Cardiac muscle cell (in vitro differentiated cells and primary cell): ENCODE measurements around the gene WNT10A. TPM values are rescaled to one million over a fixed set of nuclear protein-coding genes. Genes with fewer than 3 reads are reported as not detected.

Source experiments
- DNase-seq, 2 donors: peaks; one replicate each; pipeline versions ENCODE4 v3.0.0 to v3.0.0-alpha.2; 2010 to 2017; ENCODE audit warnings: low read depth in 1 of 2, low spot score in 1 of 2
- H3K27ac ChIP-seq: fragments of 200-600 bp; sonication (generic); 2 replicates; pipeline ENCODE4 v1.5.1; 2016
- H3K27me3 ChIP-seq: fragments of 200-600 bp; sonication (generic); 2 replicates; pipeline ENCODE4 v1.6.0; 2016; ENCODE audit warnings: control low read depth
- H3K36me3 ChIP-seq: fragments of 200-600 bp; sonication (generic); 2 replicates; pipeline ENCODE4 v1.5.1; 2016; ENCODE audit warnings: control low read depth
- H3K4me1 ChIP-seq: fragments of 200-600 bp; sonication (generic); 2 replicates; pipeline ENCODE4 v1.8.1; 2017; ENCODE audit warnings: low read depth, mild to moderate bottlenecking, mixed run types
- H3K4me3 ChIP-seq: fragments of 200-600 bp; sonication (generic); 2 replicates; pipeline ENCODE4 v1.5.1; 2016; ENCODE audit warnings: mild to moderate bottlenecking
- H3K9me3 ChIP-seq: fragments of 200-600 bp; sonication (generic); 2 replicates; pipeline ENCODE4 v1.5.1; 2017; ENCODE audit warnings: low read depth, mild to moderate bottlenecking, control low read depth
- polyA plus RNA-seq: library from polyadenylated mRNA; unstranded; fragments of >200 nt; fragmentation: Nextera tagmentation; extraction: Ambion mirVana; gene quantifications from 2 replicates; pipeline ENCODE4 v1.2.1, GENCODE V29; 2016
- total RNA-seq: library from RNA; depleted of rRNA; stranded (reverse); fragments of >200 nt; gene quantifications from 2 replicates; pipeline ENCODE4 v1.2.3, GENCODE V29; 2016
- TF ChIP-seq, protein P1 (sequence below): IDR thresholded peaks from 2 replicates; pipeline ENCODE4 v1.5.1; 2012; ENCODE audit warnings: low read depth, mild to moderate bottlenecking, low read length

Gene WNT10A
- total and polyA plus RNA-seq, 2 experiments from 2014 or later, result not detected

DNA sequence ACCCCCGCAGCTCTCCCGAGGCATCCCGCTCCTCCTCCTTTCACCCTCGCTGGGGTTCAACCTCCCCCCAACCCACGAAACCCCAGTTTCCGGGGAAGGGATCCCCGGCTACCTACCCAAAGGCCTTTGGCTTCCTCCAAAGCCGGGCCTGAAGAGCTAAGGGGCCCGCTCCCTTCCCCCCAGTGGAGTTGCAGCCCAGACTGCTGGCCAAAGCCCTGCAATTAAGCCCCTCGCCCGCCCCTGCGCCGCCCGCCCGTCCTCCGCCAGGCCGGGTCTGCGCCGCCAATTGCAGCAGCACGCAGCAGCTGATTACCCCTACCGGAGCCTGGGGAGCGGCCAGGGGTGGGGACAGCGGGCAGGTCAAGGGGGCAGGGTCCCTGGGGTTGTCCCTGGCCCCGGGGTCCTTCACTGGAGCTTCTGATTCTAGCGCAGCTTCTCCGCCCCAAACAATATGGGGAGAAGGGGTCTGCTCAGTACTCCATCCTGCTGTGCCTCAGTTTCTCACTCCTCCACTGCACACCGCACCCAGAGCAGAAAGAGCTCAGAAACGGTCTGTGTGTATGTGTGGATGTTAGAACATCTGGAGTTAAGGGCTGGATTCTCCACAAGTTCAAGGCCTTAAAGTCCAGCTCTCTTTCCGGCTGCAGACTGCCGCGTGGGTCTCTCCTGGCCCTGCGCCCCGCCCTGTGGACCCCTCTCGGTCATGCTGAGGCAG, 16.9 kb downstream of the WNT10A start:
- H3K27ac ChIP-seq, result no peak overlapping the region
- no peak for DNase-seq
- H3K27me3 ChIP-seq, result peaks cover 100% of the 10 kb centered on the region
- H3K36me3 ChIP-seq, result no peaks in the 10 kb centered on the region
- TF ChIP-seq, protein P1, sequence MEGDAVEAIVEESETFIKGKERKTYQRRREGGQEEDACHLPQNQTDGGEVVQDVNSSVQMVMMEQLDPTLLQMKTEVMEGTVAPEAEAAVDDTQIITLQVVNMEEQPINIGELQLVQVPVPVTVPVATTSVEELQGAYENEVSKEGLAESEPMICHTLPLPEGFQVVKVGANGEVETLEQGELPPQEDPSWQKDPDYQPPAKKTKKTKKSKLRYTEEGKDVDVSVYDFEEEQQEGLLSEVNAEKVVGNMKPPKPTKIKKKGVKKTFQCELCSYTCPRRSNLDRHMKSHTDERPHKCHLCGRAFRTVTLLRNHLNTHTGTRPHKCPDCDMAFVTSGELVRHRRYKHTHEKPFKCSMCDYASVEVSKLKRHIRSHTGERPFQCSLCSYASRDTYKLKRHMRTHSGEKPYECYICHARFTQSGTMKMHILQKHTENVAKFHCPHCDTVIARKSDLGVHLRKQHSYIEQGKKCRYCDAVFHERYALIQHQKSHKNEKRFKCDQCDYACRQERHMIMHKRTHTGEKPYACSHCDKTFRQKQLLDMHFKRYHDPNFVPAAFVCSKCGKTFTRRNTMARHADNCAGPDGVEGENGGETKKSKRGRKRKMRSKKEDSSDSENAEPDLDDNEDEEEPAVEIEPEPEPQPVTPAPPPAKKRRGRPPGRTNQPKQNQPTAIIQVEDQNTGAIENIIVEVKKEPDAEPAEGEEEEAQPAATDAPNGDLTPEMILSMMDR, result no peak
- no peaks in the 10 kb centered on the region for H3K9me3 ChIP-seq
- H3K4me1 ChIP-seq, result no peaks in the 10 kb centered on the region
- no peak overlapping the region for H3K4me3 ChIP-seq

DNA sequence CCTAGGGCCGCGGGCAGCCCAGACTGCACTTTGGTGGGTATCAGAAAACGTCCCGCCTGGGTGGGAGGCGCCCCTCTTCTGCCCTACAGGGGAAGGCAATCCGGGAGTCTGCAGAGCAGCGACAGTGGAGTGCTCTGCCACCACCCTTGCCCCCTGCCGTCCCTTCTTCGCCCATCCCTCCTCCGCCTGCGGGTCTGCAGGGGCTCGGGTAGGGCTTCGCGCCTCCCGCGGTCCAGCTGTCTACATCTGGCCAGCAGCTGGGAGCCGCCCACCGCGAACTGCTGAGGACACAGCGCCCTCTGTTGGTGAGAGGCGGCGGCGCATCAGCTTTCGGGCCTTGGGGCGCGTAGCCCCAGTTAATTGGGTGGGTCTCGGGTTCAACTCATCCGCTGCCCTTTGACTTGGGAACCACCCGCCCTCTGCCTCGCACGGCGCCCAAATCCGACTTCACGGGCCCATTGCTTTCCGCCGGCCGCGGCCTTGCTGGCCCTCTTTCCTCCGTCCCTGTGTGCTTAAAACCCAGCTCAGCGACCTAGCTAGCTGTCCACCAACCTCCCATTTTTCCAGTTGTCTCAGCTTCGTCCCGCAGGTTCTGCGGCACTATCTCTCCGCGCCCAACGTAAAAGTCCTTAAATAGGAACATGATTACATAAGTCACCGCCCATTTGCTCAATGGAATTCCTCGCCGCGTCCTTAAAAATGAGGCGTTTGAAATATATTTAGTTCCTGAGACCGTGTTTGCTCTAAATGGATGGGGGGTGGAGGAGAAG, 17.6 kb downstream of the WNT10A start:
- H3K27ac ChIP-seq, result no peak overlapping the region
- peaks cover 100% of the 10 kb centered on the region for H3K27me3 ChIP-seq
- H3K36me3 ChIP-seq, result no peaks in the 10 kb centered on the region
- no peak overlapping the region for H3K4me3 ChIP-seq
- TF ChIP-seq, protein P1, result peak; percentile 97
- H3K4me1 ChIP-seq, result no peaks in the 10 kb centered on the region
- no peaks in the 10 kb centered on the region for H3K9me3 ChIP-seq
- peak; percentile 56 to 74 for DNase-seq

DNA sequence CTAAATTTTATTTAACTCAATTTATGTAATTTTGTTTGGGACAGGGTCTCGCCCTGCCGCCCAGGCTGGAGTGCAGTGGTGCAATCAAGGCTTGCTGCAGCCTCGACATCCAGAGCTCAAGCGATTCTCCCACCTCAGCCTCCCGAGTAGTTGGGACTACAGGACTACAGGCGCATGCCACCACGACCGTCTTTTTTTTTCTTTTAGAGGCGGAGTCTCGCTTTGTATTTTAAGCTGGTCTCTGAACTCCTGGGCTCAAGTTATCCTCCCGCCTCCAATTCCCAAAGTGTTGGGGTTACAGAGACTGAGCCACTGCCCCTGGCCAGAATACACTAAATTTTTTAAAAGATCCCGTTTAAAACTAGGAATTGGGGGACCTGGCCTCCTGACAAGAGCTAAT, 18.5 kb downstream of the WNT10A start:
- H3K9me3 ChIP-seq, result no peaks in the 10 kb centered on the region
- no peaks in the 10 kb centered on the region for H3K4me1 ChIP-seq
- TF ChIP-seq, protein P1, result no peak
- H3K27ac ChIP-seq, result no peak overlapping the region
- peaks cover 100% of the 10 kb centered on the region for H3K27me3 ChIP-seq
- no peak for DNase-seq
- H3K36me3 ChIP-seq, result no peaks in the 10 kb centered on the region
- H3K4me3 ChIP-seq, result no peak overlapping the region

DNA sequence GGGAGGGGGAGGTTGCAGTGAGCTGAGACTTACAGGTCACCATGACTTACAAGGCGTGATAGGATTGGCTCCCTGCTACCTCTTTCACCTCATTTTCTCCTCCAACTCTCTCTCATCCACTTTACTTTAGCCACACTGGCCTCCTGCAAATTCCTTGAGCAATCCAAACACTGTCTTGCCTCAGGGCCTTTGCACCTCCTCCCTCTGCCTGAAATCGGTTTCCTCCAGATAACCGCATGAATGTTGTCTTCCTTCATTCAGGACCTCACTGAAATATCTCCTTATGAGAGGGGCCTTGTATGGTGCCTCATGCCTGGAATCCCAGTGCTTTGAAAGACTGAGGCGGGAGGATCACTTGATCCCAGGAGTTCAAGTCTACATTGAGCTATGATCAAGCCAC, 21.8 kb downstream of the WNT10A start:
- H3K27ac ChIP-seq, result no peak overlapping the region
- H3K27me3 ChIP-seq, result peaks cover 100% of the 10 kb centered on the region
- no peak overlapping the region for H3K4me3 ChIP-seq
- TF ChIP-seq, protein P1, result no peak
- H3K9me3 ChIP-seq, result no peaks in the 10 kb centered on the region
- no peaks in the 10 kb centered on the region for H3K4me1 ChIP-seq
- no peak for DNase-seq
- no peaks in the 10 kb centered on the region for H3K36me3 ChIP-seq

DNA sequence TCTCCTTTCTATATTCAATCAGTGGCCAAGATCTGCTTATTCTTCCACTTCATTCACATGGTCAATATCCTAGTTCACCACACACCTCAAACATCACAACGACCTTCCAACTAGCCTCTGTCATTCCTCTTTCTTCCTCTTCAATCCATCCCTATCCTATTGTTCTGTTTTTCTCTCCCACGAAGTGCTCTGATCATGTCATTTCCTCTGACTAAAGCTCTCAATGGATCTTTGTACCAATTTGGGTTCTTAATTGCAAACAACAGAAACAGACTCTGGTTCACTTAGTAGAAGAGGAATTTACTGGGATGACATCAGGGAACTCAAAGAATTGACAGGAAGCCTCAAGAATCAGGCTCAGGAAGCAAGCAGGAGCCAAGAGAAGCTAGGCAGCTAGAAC, 23.5 kb downstream of the WNT10A start:
- H3K4me1 ChIP-seq, result no peaks in the 10 kb centered on the region
- peaks cover 96% of the 10 kb centered on the region for H3K27me3 ChIP-seq
- no peaks in the 10 kb centered on the region for H3K9me3 ChIP-seq
- TF ChIP-seq, protein P1, result no peak
- H3K4me3 ChIP-seq, result no peak overlapping the region
- H3K36me3 ChIP-seq, result no peaks in the 10 kb centered on the region
- H3K27ac ChIP-seq, result no peak overlapping the region
- no peak for DNase-seq
